Activated naive CD8-positive, alpha-beta T cell treated with anti-CD3 and anti-CD28 coated beads for 36 hours (primary cell): ENCODE data around the gene LIPT2. TPM values are rescaled to one million over a fixed set of nuclear protein-coding genes. Genes with fewer than 3 reads are reported as not detected.
"Not testable (repeated sequence)": the region's sequence is repeated elsewhere in the genome, so short reads cannot be mapped to it uniquely, and the experiment has no call there.

Experiments used
- DNase-seq: peaks from one replicate; pipeline ENCODE4 v3.0.0; 2021
- H3K27ac Mint-ChIP-seq: one replicate; pipeline ENCODE4 v1.8.0; 2022; ENCODE audit warnings: mild to moderate bottlenecking, moderate library complexity, mixed read lengths
- H3K27me3 Mint-ChIP-seq: one replicate; pipeline ENCODE4 v1.8.0; 2022; ENCODE audit warnings: mild to moderate bottlenecking, mixed read lengths
- H3K36me3 Mint-ChIP-seq: one replicate; pipeline ENCODE4 v1.8.0; 2021; ENCODE audit warnings: mild to moderate bottlenecking, mixed read lengths
- H3K4me1 Mint-ChIP-seq: one replicate; pipeline ENCODE4 v1.8.0; 2021; ENCODE audit warnings: mixed read lengths
- H3K4me3 Mint-ChIP-seq: one replicate; pipeline ENCODE4 v1.8.0; 2022; ENCODE audit warnings: mild to moderate bottlenecking, moderate library complexity, mixed read lengths
- H3K9me3 Mint-ChIP-seq: one replicate; pipeline ENCODE4 v1.8.0; 2022; ENCODE audit warnings: mixed read lengths
- total RNA-seq, 2 experiments: library from RNA; stranded (reverse); gene quantifications; one replicate each; pipeline ENCODE4 v1.2.3, GENCODE V29; 2021

LIPT2 gene
- total RNA-seq, result 1 to 10 TPM; 4.2 to 6.0 TPM

GRCh38 chr11:74492974-74493790, at the start of gene LIPT2:
LIPT2 (minus strand) TSS chr11:74493724; CDS start chr11:74493703, 21 bp downstream.
- no peaks in the 10 kb centered on the region for H3K9me3 Mint-ChIP-seq
- H3K27ac Mint-ChIP-seq, result peak within 1 kb of the TSS; percentile 88
- H3K4me3 Mint-ChIP-seq, result peak within 1 kb of the TSS; percentile 83
- peak; percentile 99 for DNase-seq
- no peaks in the 10 kb centered on the region for H3K36me3 Mint-ChIP-seq
- H3K4me1 Mint-ChIP-seq, result peaks cover 15% of the 10 kb centered on the region
- no peaks in the 10 kb centered on the region for H3K27me3 Mint-ChIP-seq

- H3K4me3 Mint-ChIP-seq, result no peak overlapping the region
- no peaks in the 10 kb centered on the region for H3K4me1 Mint-ChIP-seq
- DNase-seq, result no peak
- no peak overlapping the region for H3K27ac Mint-ChIP-seq
- peaks cover 16% of the 10 kb centered on the region for H3K9me3 Mint-ChIP-seq
- no peaks in the 10 kb centered on the region for H3K27me3 Mint-ChIP-seq
- peaks cover 2% of the 10 kb centered on the region for H3K36me3 Mint-ChIP-seq
Observed at GRCh38 chr11:74541466-74541865, 47.9 kb upstream of the LIPT2 start.

GRCh38 chr11:74540270-74540669, 46.7 kb upstream of the LIPT2 start:
- Mint-ChIP-seq H3K4me3 (no peak overlapping the region), H3K4me1 (no peaks in the 10 kb centered on the region), H3K27me3 (no peaks in the 10 kb centered on the region), H3K36me3 (peaks cover 2% of the 10 kb centered on the region), H3K9me3 (peaks cover 16% of the 10 kb centered on the region), H3K27ac (no peak overlapping the region)
- no peak for DNase-seq

GRCh38 chr11:74538680-74539079, 45.2 kb upstream of the LIPT2 start:
- H3K36me3 Mint-ChIP-seq, result peaks cover 2% of the 10 kb centered on the region
- no peaks in the 10 kb centered on the region for H3K27me3 Mint-ChIP-seq
- H3K4me1 Mint-ChIP-seq, result no peaks in the 10 kb centered on the region
- H3K4me3 Mint-ChIP-seq, result no peak overlapping the region
- H3K9me3 Mint-ChIP-seq, result peaks cover 11% of the 10 kb centered on the region
- no peak overlapping the region for H3K27ac Mint-ChIP-seq
- no peak for DNase-seq

- Mint-ChIP-seq H3K27me3 (no peaks in the 10 kb centered on the region), H3K4me1 (no peaks in the 10 kb centered on the region), H3K4me3 (no peak overlapping the region), H3K27ac (no peak overlapping the region), H3K9me3 (peaks cover 11% of the 10 kb centered on the region), H3K36me3 (peaks cover 2% of the 10 kb centered on the region)
- DNase-seq, result no peak
Observed at GRCh38 chr11:74535371-74536160, 42.0 kb upstream of the LIPT2 start.

- H3K27ac Mint-ChIP-seq, H3K36me3 Mint-ChIP-seq, DNase-seq, H3K4me3 Mint-ChIP-seq, H3K4me1 Mint-ChIP-seq, H3K27me3 Mint-ChIP-seq: not testable (repeated sequence)
- peaks cover 11% of the 10 kb centered on the region for H3K9me3 Mint-ChIP-seq
Observed at GRCh38 chr11:74534946-74535275, 41.4 kb upstream of the LIPT2 start.

- peaks cover 11% of the 10 kb centered on the region for H3K9me3 Mint-ChIP-seq
- H3K4me1 Mint-ChIP-seq, result no peaks in the 10 kb centered on the region
- no peak overlapping the region for H3K4me3 Mint-ChIP-seq
- H3K27ac Mint-ChIP-seq, result no peak overlapping the region
- H3K36me3 Mint-ChIP-seq, result peaks cover 2% of the 10 kb centered on the region
- H3K27me3 Mint-ChIP-seq, result no peaks in the 10 kb centered on the region
- no peak for DNase-seq
Observed at GRCh38 chr11:74534216-74534945, 40.9 kb upstream of the LIPT2 start.

GRCh38 chr11:74533421-74533820, 39.9 kb upstream of the LIPT2 start:
- H3K4me3 Mint-ChIP-seq, result no peak overlapping the region
- H3K27ac Mint-ChIP-seq, result no peak overlapping the region
- H3K27me3 Mint-ChIP-seq, result no peaks in the 10 kb centered on the region
- no peak for DNase-seq
- no peaks in the 10 kb centered on the region for H3K4me1 Mint-ChIP-seq
- H3K36me3 Mint-ChIP-seq, result peaks cover 2% of the 10 kb centered on the region
- peaks cover 11% of the 10 kb centered on the region for H3K9me3 Mint-ChIP-seq

GRCh38 chr11:74532501-74533246, 39.1 kb upstream of the LIPT2 start:
- no peak overlapping the region for H3K4me3 Mint-ChIP-seq
- H3K4me1 Mint-ChIP-seq, result no peaks in the 10 kb centered on the region
- DNase-seq, result no peak
- H3K27ac Mint-ChIP-seq, result no peak overlapping the region
- peaks cover 2% of the 10 kb centered on the region for H3K36me3 Mint-ChIP-seq
- no peaks in the 10 kb centered on the region for H3K27me3 Mint-ChIP-seq
- peaks cover 6% of the 10 kb centered on the region for H3K9me3 Mint-ChIP-seq

GRCh38 chr11:74524978-74525377, 31.5 kb upstream of the LIPT2 start:
- H3K4me3 Mint-ChIP-seq, result no peak overlapping the region
- H3K27me3 Mint-ChIP-seq, result peaks cover 7% of the 10 kb centered on the region
- DNase-seq, result no peak
- no peaks in the 10 kb centered on the region for H3K9me3 Mint-ChIP-seq
- H3K36me3 Mint-ChIP-seq, result no peaks in the 10 kb centered on the region
- no peaks in the 10 kb centered on the region for H3K4me1 Mint-ChIP-seq
- H3K27ac Mint-ChIP-seq, result no peak overlapping the region

- no peak for DNase-seq
- H3K4me1 Mint-ChIP-seq, result no peaks in the 10 kb centered on the region
- no peak overlapping the region for H3K27ac Mint-ChIP-seq
- H3K4me3 Mint-ChIP-seq, result no peak overlapping the region
- H3K27me3 Mint-ChIP-seq, result peaks cover 8% of the 10 kb centered on the region
- H3K36me3 Mint-ChIP-seq, result no peaks in the 10 kb centered on the region
- H3K9me3 Mint-ChIP-seq, result no peaks in the 10 kb centered on the region
Observed at GRCh38 chr11:74524501-74524900, 31.0 kb upstream of the LIPT2 start.

GRCh38 chr11:74522776-74523175, 29.3 kb upstream of the LIPT2 start:
- DNase-seq, result no peak
- Mint-ChIP-seq H3K4me1 (no peaks in the 10 kb centered on the region), H3K36me3 (no peaks in the 10 kb centered on the region), H3K27ac (no peak overlapping the region), H3K9me3 (no peaks in the 10 kb centered on the region), H3K27me3 (peaks cover 8% of the 10 kb centered on the region), H3K4me3 (no peak overlapping the region)

- no peaks in the 10 kb centered on the region for H3K4me1 Mint-ChIP-seq
- peaks cover 5% of the 10 kb centered on the region for H3K9me3 Mint-ChIP-seq
- DNase-seq, result no peak
- peaks cover 8% of the 10 kb centered on the region for H3K27me3 Mint-ChIP-seq
- H3K4me3 Mint-ChIP-seq, result no peak overlapping the region
- H3K27ac Mint-ChIP-seq, result no peak overlapping the region
- no peaks in the 10 kb centered on the region for H3K36me3 Mint-ChIP-seq
Observed at GRCh38 chr11:74521666-74522252, 28.2 kb upstream of the LIPT2 start.

GRCh38 chr11:74520927-74521665, 27.6 kb upstream of the LIPT2 start:
- no peak for DNase-seq
- H3K9me3 Mint-ChIP-seq, result peaks cover 5% of the 10 kb centered on the region

More at GRCh38 chr11:74520927-74521665, 27.6 kb upstream of the LIPT2 start:
- peaks cover 8% of the 10 kb centered on the region for H3K27me3 Mint-ChIP-seq
- no peaks in the 10 kb centered on the region for H3K36me3 Mint-ChIP-seq
- no peak overlapping the region for H3K27ac Mint-ChIP-seq
- H3K4me1 Mint-ChIP-seq, result no peaks in the 10 kb centered on the region
- H3K4me3 Mint-ChIP-seq, result no peak overlapping the region
